ENCODE data around the gene ESR2.
"Not testable (repeated sequence)": the region's sequence is repeated elsewhere in the genome, so short reads cannot be mapped to it uniquely, and the experiment has no call there.

ESR2 gene

GRCh38 chr14:64195199-64195598, 99.0 kb downstream of the ESR2 start:
- DNase-seq = no peak

- no peak for DNase-seq
Measured at GRCh38 chr14:64194404-64194803, 99.8 kb downstream of the ESR2 start.

- DNase-seq = no peak
Measured at GRCh38 chr14:64193821-64194220, 100.3 kb downstream of the ESR2 start.

GRCh38 chr14:64191756-64192155, 102.4 kb downstream of the ESR2 start:
- DNase-seq = no peak

- no peak for DNase-seq
Measured at GRCh38 chr14:64190974-64191502, 103.1 kb downstream of the ESR2 start.

- DNase-seq = no peak
Measured at GRCh38 chr14:64187331-64187730, 106.8 kb downstream of the ESR2 start.

- DNase-seq = no peak
Measured at GRCh38 chr14:64186231-64187129, 107.7 kb downstream of the ESR2 start.

GRCh38 chr14:64185184-64185583, 109.0 kb downstream of the ESR2 start:
- DNase-seq = no peak

- no peak for DNase-seq
Measured at GRCh38 chr14:64184103-64184729, 110.0 kb downstream of the ESR2 start.

- DNase-seq = not testable (repeated sequence)
Measured at GRCh38 chr14:64182908-64183307, 111.3 kb downstream of the ESR2 start.

GRCh38 chr14:64178814-64179213, 115.4 kb downstream of the ESR2 start:
- no peak for DNase-seq

GRCh38 chr14:64176330-64176729, 117.8 kb downstream of the ESR2 start:
- no peak for DNase-seq

- DNase-seq = no peak
Measured at GRCh38 chr14:64174922-64175782, 119.0 kb downstream of the ESR2 start.

GRCh38 chr14:64170181-64170580, 124.0 kb downstream of the ESR2 start:
- no peak for DNase-seq

GRCh38 chr14:64159588-64159987, 134.6 kb downstream of the ESR2 start:
- DNase-seq = no peak

GRCh38 chr14:64158608-64159007, 135.6 kb downstream of the ESR2 start:
- DNase-seq = no peak

- no peak for DNase-seq
Measured at GRCh38 chr14:64149921-64150320, 144.2 kb downstream of the ESR2 start.

- DNase-seq = no peak
Measured at GRCh38 chr14:64147126-64147790, 146.9 kb downstream of the ESR2 start.

- DNase-seq = no peak
Measured at GRCh38 chr14:64137657-64138290, 156.4 kb downstream of the ESR2 start.

GRCh38 chr14:64126548-64126947, 167.6 kb downstream of the ESR2 start:
- DNase-seq = no peak

- DNase-seq = no peak
Measured at GRCh38 chr14:64125270-64125669, 168.9 kb downstream of the ESR2 start.

GRCh38 chr14:64123241-64123822, 170.8 kb downstream of the ESR2 start:
- no peak for DNase-seq

Data from stimulated activated naive CD4-positive, alpha-beta T cell treated with Interleukin-2 at 50 U/mL for 16 hours (primary cell).